COLO668 (cell line): ENCODE results near the gene RAB6B.
A peak's percentile ranks its signal among the peaks of the same experiment; 100 is the strongest.

Source experiments
- DNase-seq: peaks from one replicate; lab custom pipeline; 2025; ENCODE audit not compliant: unreplicated experiment; lab: John Stamatoyannopoulos, UW

Gene RAB6B

DNA sequence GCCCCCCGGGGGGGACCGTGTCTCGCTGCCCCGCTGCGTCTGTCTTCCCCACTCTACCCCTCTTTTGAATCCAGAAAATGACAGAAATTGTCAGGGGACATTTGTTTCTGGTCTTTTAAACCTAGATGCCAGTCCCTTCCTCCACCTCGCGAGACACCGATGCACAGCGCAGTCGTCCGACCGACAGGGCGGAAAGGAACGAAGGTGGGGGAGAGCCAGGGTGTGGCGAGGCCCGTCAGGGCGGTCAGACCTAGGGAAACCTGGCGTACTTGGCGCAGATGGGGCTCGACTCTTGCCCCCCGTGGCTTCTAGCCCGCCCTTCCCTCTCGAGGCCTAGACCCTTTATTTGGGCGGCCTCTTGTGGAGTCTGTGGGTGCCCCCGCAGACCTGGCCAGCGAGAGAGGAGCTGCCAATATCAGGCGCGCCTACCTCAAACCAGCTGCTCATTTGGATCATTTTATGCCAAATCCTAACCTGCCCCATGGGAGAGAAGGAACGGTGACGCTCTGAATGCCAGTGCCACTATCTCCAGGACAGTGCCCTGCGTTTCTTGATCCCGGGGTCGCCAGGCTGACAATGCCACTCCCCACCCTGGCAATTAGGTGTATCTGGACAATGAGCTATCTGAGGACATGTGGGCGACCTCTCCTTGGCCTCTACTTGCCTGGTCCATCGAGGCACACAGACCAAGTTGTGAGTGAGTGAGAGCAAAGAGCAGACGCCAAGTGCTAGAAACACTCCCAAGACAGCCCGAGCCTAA, 500 bp upstream of the RAB6B start:
- DNase-seq: no peak

DNA sequence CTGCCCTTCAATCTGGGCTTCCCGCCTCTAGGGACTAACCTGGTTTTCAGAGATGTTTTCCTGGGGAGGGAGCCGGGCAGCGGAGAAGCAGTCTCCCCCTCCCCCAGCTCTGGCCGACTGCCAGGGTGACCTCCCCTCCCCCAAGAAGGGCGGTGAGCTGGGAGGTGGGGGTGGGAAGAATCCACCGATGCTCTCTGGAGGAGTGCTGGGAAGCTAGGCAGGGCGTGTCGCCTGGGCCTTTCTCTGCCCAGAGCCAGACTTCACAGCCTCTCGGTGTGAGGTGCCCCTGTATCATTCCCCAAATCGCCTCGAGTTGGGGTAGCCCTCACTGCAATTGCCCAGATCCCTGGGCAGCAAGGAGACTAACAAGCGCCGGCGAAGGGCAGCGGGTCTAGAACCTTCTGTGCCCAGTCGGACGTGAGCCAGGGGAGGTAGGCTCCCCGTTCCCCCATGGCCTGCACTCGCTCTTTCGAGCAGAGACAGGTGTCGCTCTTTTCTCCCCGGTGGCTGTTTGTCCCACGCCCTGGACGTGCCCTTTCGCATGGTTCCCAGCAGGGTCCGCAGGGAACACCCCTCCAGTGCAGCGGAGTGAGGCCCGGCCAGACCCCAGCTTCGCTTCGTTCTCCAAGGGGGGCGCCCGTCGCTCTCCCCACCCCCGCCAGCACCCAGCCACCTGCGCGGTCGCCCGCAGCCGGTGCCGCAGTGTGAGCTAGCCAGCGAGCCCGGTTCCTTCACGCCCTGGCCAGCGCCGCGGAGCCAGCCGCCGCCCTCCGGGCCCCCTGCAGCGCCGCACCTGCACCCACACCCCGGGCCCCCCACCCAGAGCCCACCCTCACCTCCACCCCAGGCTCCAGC, 1.1 kb downstream of the RAB6B start:
- peak; percentile 3 for DNase-seq

DNA sequence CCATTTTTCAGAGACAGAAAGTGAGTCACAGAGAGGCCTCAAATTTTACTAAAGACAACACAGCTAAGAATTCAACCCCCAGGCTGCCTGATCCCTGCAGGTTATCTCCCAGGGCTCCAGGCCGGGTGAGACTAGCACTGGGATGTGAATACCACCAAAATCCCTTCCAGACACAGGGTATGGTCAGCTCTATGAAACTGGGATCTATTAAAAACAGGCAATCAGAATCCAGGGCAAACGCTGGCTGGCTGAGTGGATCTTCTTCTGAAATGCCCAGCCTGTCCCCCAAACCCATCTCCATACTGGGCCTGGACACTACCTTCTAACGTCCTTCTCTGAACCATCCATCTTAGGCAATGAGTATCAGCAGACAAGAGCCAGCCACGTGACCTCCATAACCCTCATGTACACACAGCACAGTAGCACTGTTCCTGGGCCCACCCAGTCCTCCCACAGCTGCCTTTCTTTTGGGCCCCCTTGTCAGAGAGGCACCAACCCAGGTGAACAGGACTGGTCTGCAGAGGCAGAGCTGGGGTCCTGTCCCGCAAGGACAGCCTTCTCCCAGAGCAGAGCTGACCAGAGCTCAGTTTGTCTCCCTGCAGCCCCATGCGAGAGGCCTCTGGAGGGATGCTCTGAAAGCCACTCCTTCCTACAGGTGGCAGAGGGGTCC, 1.9 kb downstream of the RAB6B start:
- no peak for DNase-seq

DNA sequence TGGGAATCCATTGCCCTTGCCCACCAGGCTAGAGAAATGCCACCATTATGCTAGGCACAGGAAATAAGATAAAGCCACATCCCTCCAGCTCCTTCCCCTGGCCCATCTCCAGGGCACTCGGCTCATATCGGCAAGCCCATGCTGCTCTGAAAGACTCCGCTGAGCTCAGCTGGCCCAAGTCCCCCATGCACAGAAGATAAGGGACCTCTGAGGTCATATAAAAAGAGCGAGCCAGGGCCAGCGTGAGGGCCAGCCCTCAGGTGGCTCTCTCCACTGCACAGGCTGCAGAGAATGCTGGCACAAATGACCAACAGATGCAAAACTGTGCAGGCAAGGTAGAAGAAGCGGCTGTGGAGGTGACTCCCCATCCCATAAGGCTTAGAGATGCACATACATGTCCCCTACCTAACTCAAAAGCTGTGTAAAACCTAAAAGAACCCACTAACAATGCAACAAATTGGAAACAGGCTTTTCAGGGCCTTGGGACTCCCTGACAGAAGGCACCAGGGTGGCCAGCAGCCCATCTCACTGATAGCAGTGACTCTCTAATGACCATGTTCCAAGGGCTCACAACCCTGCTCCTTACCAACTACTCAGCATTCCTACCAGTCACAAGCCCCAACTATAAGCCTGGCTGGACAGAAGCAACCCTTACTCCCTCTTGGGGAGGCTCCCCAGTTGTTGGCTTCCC, 3.0 kb downstream of the RAB6B start:
- DNase-seq: no peak

DNA sequence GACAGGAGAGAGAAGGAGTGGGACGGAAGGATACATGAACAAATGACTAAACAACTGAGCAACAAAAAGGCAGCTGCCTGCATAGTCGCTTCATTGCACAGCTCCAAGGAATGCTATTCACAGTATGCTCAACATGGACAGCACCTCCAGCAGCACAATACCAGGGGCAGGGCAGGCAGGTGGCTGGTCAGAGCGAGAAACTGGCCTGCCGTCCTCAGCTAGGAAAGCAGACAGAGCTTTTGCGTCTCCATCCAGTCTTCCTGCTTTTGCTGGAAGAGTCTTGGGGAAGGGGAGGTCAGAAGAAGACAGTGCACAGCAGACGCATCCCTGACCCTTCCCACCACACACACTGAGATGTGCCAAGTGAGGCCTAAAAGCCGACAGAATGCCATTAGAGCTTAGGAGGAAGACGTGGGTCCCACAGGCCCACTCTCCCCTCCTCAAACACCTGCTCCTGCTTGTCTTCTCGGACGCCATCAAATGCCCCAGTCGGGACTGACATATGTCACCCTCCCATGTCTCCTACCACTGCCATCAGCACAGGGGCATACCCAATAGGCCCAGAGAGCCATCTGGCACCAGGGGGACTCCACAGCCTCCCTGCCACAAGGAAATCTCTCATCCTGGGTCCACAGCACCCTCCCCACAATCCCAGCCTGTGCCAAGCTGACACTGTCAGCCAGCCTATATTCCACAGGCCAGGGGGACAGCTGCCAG, 3.9 kb downstream of the RAB6B start:
- no peak for DNase-seq

DNA sequence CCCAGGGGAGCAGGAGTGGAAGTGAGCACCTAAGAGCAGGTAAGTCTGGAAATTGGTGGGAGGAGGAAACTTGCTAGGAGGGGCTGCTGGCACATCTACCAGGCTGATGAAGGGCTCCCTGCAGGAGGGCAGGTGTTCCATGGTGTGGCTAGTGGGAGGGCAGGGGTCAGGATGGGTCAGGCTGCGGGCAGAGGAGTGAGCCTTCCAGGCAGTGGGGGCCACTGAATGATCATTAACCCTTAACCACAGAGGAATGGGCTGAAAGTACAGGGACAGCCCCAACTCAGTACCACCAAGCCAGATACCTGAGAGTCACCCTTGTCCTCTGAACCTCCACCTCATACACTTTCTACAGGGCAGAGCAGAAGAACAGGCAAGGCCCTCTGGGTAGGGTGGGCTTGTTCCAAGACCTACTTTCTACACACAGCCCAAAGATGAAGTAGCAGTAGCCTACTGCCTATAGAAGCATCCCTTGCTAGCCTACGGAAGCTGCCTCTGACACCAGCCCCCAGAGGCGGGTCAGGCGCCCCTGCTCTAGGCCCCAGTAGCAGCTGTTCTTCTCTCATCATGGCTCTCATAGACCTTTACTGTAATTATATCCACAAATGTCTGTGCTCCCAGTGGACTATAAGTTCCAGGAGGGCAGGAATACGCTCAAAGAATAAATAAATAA, 4.6 kb downstream of the RAB6B start:
- DNase-seq: no peak

DNA sequence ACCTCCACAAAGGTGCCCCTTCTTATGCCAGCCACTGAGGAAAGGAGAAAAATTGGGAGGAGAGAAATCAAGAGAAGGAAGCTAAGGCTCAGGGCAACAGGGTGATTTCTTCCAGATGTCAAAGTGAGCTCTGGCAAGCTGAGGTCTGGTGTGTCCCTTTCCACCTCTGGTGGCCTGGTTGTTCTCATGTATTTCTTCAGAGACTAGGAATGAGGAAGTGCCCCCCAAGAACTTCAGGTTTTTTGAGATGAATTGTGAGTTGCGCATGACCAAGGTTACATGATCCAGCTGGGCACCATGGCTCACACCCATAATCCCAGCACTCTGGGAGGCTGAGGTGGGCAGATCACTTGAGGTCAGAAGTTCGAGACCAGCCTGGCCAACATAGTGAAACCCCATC, 5.6 kb downstream of the RAB6B start:
- DNase-seq: no peak

DNA sequence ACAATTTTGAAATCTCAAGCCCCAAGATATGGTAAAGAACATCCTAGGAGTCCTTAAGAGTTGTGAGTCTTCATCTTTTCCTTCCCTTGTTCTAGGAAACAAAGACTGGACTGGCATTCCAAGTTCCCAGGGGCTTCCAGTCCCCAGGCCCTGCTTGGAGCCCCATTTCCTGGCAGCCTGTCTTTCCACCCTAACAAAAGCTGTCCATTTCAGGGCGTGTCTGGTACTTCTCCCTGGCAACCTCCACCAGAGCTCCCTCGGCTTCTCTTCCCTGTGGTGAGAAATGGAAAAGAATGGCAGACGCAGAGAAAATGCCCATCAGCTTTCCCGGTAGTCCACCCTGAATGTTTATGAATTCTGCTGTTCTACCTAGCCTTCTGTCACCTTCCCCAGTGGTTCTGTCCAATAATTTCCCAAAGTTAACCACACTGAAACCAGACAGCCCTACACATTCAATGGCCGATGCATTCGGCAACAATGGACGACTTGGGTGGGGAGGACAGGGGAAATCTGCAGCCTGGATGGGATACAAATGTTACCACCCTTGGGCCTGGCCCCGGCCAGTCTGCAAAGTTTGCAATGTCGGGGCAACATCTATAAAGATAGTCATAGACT, 6.8 kb downstream of the RAB6B start:
- DNase-seq: no peak

DNA sequence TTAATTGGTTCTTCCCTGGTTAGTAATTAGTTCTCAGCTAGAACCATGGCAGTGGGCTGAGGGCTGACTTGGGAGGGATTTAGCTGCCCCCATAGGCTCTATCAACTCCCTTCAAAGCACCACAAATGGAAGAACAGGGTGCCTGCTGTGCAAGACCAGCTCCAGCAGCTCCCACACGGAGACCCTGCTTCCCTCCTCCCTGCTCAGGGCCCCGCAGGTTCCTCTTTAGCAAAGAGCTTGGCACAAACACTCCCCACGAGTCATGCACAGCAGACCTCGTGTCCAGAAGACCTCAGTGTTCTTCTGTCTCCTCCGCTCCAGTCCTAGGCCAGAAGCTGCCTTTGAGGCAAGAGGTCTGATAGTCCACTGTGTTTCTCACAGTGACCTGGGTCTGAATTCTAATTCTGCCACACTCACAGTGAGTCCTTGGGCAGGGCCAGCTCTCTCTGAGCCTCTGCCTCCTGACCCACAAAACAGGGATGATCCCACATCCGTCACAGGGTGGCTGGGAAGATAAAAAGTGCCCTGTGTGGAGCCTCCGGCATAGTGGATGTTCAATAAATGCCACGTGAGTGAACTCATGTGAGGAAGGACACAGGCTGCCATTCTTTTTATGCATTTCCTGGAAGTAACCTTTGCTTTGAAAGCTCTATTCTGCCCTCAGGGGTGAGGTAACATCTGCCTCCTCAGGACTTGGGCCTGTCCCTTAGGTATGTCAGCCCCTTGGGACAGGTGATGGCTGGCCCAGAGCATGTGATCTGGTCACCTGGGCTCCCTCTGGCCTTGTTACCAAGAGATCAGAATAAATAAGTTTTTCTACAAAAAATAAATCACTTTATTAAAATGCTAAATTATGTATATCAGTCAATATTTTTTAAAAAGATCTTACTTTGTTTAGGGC, 7.6 kb downstream of the RAB6B start:
- DNase-seq: no peak

DNA sequence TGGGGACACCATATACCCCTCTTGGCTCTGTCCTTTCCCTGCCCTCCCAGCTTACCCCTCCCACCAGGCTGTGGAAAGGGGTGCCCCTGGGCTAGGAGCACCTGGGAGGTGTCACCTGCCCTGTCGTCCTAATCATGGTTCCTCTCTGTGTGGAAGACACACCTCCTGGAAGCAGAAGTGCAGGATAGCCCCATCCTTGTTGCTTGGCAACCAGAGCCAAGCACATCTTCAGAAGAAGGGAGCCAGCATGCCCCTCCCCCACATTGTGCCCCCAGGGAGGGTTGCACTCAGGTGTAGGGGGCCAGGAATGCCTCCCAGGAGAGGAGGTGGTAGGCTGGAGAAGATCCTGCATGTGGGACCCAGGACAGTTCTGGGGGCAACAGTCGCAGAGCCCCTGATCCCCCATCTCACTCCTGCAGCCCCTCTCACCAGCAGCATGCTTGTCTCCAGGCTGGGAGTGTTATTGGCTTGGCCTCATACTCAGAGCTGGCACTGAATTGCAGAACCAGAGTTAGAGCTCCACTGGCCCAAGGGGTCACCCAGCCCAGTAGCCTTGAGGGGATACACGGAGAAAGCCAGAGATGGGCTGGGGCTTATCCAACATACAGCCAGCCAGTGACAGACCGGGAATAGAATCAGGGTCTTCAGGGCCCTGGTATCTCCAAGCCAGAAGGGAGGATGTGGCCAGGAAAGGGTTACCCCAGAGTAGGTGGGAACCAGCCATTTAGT, 8.4 kb downstream of the RAB6B start:
- no peak for DNase-seq

DNA sequence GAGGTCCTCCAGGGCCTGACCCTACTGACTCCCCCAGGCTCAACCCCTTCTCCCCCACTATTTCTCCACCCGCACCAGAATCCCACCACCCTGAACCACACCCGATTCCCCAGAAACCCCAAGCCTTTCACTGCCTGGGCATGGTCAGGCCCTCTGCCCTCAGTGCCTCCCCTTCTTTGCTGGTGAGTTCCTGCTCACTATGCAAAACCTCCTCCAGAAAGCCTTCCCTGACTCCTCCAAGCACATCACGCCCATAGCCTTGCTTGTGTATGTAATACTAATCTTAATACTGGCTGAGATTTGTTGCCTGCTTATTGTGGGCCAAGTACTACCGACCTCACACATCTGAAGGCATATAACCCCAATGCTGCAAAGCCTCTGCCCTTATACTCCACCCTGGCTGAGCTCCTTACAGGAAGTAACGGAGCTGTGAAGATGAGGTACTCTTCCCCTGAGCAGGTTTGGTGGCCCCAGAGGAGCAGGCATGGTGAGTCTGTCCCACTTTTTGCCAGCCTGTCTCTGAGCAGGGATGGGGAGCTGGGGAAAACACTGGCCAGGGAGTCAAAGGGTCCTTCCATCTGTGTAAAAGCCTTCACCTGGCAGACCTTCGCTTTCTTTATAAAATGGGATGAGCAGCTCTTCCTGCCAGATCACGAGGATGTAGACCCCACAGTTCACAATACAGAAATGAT, 9.5 kb downstream of the RAB6B start:
- no peak for DNase-seq

DNA sequence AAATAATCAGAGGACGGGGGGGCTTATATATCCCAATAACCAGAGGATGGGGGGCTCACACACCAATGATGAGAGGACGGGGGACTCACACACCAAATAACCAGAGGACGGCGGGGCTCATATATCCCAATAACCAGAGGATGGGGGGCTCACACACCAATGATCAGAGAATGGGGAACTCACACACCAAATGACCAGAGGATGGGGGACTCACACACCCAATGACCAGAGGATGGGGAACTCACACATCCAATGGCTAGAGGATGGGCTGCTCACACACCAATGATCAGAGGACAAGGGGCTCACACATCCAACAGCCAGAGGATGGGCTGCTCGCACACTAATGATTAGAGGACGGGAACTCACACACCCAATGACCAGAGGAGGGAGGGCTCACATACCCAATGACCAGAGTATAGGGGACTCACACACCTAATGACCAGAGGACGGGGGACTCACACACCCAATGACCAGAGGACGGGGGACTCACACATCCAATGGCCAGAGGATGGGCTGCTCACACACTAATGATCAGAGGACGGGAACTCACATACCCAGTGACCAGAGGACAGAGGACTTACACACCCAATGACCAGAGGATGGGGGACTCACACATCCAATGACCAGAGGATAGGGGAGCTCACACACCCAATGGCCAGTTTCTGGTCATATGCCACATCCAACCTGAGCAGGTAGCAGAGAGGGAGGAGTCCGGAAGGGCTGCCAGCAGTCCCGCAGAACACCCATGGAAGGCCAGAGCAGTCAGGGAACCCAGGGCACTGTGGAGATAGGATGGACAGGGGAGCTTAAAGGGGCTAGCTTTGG, 10.6 kb downstream of the RAB6B start:
- no peak for DNase-seq

DNA sequence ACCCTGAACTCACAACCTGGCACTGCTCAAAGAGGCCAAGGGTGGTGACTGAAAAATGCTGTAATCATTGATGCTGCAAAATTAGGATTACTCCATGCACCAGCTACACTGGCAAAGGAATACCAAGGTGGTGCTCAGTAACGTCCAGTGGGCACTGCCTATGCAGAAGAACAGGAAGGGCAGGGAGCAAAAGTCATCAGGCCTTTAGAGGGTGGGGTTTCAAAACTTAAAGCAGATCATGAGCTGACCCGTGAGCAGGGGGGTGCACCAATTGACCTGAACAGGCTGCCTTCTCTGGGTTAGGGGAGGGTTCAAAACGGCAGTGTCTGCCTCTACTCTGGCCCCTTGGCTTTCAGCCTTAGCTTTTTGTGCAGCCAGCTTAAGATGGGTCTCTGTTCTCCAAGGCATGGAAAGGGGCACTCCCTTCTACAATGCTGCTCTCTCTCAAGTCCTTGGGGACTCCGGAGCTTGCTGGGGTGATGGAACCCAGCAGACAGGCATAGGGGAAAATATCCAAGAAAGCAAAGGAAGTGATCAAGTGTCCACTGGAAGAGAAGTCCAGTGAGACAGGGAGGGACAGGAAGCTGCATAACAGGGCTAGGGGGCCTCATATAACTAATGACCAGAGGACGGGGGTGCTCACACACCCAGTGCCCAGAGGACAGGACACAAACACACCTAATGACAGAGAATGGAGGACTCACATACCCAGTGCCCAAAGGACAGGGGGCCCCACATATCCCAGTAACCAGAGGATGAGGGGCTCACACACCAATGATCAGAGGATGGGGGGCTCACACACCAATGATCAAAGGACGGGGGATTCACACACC, 11.4 kb downstream of the RAB6B start:
- DNase-seq: no peak

DNA sequence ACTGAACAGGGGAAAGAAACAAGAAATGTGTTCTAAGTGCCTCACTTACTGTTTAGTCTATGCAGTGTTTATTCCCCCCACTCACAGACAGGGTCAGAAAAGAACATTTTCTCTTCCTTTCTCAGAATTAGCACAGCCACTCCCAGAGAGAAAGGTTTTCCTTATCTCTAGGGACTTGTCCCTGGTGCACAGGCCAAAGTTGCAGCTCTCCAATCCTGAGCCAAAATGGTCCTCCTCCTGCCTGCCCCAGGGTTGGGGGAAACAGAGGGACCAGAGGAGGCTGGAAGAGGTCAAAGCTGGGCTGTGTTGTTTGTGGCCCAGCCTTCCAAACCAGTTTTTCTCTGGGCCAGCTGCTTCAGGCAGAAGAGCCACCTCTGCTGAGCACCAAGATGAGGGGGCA, 12.0 kb downstream of the RAB6B start:
- DNase-seq: no peak

DNA sequence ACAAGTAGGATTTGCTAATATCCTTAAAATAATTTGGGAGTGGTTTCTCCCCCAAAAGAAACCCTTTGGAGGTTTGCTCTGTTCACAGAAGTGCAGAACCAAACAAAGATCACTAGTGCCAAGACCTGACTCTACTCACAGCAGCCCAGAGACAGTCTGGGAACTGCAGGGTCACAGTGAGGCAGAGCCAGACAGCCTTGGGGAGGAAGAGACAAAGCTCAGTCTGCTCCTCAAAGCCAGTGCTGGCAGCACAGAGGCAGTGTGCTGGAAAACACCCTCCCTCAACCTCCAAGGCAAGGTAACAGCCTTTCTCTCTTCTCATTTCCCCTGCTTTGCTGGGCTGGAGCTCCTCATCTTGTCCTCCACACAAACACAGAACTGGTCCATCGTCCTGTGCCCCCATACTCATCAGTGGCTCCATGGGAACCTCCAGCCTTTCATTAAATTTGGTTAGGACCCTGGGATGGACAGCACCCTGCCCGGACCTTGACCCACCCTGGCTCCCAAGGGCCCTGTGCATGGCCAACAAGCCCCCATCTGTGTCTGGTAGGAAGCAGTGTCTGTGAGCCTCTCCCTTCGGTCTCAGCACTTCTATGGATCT, 12.6 kb downstream of the RAB6B start:
- DNase-seq: no peak
